Measurements from ENCODE around the gene XIRP1.
"Not testable (repeated sequence)": the region's sequence is repeated elsewhere in the genome, so short reads cannot be mapped to it uniquely, and the experiment has no call there.

XIRP1 gene

GRCh38 chr3:39192490-39193092 lies at the start of gene XIRP1:
Gene XIRP1 (minus strand): TSS chr3:39192595. CDS start chr3:39189445, 3,150 bp downstream.
- no peak within 1 kb of the TSS for H3K4me3 ChIP-seq (ENCODE audit: low read depth, low read length)

- no peak overlapping the region for H3K4me3 ChIP-seq (ENCODE audit: low read depth, low read length)
Observed at GRCh38 chr3:39241561-39241960, 49.2 kb upstream of the XIRP1 start.

- no peak overlapping the region for H3K4me3 ChIP-seq (ENCODE audit: low read depth, low read length)
Observed at GRCh38 chr3:39237027-39237426, 44.6 kb upstream of the XIRP1 start.

- H3K4me3 ChIP-seq (ENCODE audit: low read depth, low read length), result no peak overlapping the region
Observed at GRCh38 chr3:39234651-39235050, 42.3 kb upstream of the XIRP1 start.

- H3K4me3 ChIP-seq (ENCODE audit: low read depth, low read length), result no peak overlapping the region
Observed at GRCh38 chr3:39232859-39233258, 40.5 kb upstream of the XIRP1 start.

- no peak overlapping the region for H3K4me3 ChIP-seq (ENCODE audit: low read depth, low read length)
Observed at GRCh38 chr3:39230453-39230852, 38.1 kb upstream of the XIRP1 start.

- H3K4me3 ChIP-seq (ENCODE audit: low read depth, low read length), result no peak overlapping the region
Observed at GRCh38 chr3:39228496-39228895, 36.1 kb upstream of the XIRP1 start.

- H3K4me3 ChIP-seq (ENCODE audit: low read depth, low read length), result not testable (repeated sequence)
Observed at GRCh38 chr3:39227596-39227995, 35.2 kb upstream of the XIRP1 start.

GRCh38 chr3:39226106-39226741 lies 33.8 kb upstream of the XIRP1 start:
- no peak overlapping the region for H3K4me3 ChIP-seq (ENCODE audit: low read depth, low read length)

- no peak overlapping the region for H3K4me3 ChIP-seq (ENCODE audit: low read depth, low read length)
Observed at GRCh38 chr3:39224288-39224687, 31.9 kb upstream of the XIRP1 start.

GRCh38 chr3:39222939-39223338 lies 30.5 kb upstream of the XIRP1 start:
- no peak overlapping the region for H3K4me3 ChIP-seq (ENCODE audit: low read depth, low read length)

GRCh38 chr3:39222462-39222861 lies 30.1 kb upstream of the XIRP1 start:
- no peak overlapping the region for H3K4me3 ChIP-seq (ENCODE audit: low read depth, low read length)

- H3K4me3 ChIP-seq (ENCODE audit: low read depth, low read length), result no peak overlapping the region
Observed at GRCh38 chr3:39221141-39221530, 28.7 kb upstream of the XIRP1 start.

- no peak overlapping the region for H3K4me3 ChIP-seq (ENCODE audit: low read depth, low read length)
Observed at GRCh38 chr3:39220407-39221140, 28.2 kb upstream of the XIRP1 start.

- H3K4me3 ChIP-seq (ENCODE audit: low read depth, low read length), result no peak overlapping the region
Observed at GRCh38 chr3:39219702-39220101, 27.3 kb upstream of the XIRP1 start.

- no peak overlapping the region for H3K4me3 ChIP-seq (ENCODE audit: low read depth, low read length)
Observed at GRCh38 chr3:39216176-39216790, 23.9 kb upstream of the XIRP1 start.

GRCh38 chr3:39213613-39214012 lies 21.2 kb upstream of the XIRP1 start:
- no peak overlapping the region for H3K4me3 ChIP-seq (ENCODE audit: low read depth, low read length)

- H3K4me3 ChIP-seq (ENCODE audit: low read depth, low read length), result no peak overlapping the region
Observed at GRCh38 chr3:39212665-39213064, 20.3 kb upstream of the XIRP1 start.

- H3K4me3 ChIP-seq (ENCODE audit: low read depth, low read length), result no peak overlapping the region
Observed at GRCh38 chr3:39211332-39212130, 19.1 kb upstream of the XIRP1 start.

GRCh38 chr3:39210078-39210477 lies 17.7 kb upstream of the XIRP1 start:
- H3K4me3 ChIP-seq (ENCODE audit: low read depth, low read length), result no peak overlapping the region

Data from iPS-11a (cell line).